UCSD-AML1 (cell line): ENCODE results near the gene C19orf38.
A peak's percentile ranks its signal among the peaks of the same experiment; 100 is the strongest.
"Not testable (repeated sequence)": the region's sequence is repeated elsewhere in the genome, so short reads cannot be mapped to it uniquely, and the experiment has no call there.

ENCODE experiments used
- DNase-seq: peaks from one replicate; lab custom pipeline; 2025; ENCODE audit not compliant: unreplicated experiment; lab: John Stamatoyannopoulos, UW

C19orf38 gene

GRCh38 chr19:10846500-10847202 is 1.6 kb upstream of the C19orf38 start:
- DNase-seq, result no peak

- DNase-seq, result no peak
Observed at GRCh38 chr19:10850631-10851030, 2.4 kb downstream of the C19orf38 start.

GRCh38 chr19:10852098-10852800 is 4.0 kb downstream of the C19orf38 start:
- no peak for DNase-seq

- no peak for DNase-seq
Observed at GRCh38 chr19:10852941-10853340, 4.7 kb downstream of the C19orf38 start.

GRCh38 chr19:10854350-10855089 is 6.3 kb downstream of the C19orf38 start:
- no peak for DNase-seq

GRCh38 chr19:10855879-10856522 is 7.8 kb downstream of the C19orf38 start:
- DNase-seq, result peak; percentile 32

- DNase-seq, result not testable (repeated sequence)
Observed at GRCh38 chr19:10856899-10857298, 8.7 kb downstream of the C19orf38 start.

GRCh38 chr19:10858204-10858828 is 10.1 kb downstream of the C19orf38 start:
- DNase-seq, result peak; percentile 31

- peak; percentile 48 for DNase-seq
Observed at GRCh38 chr19:10861103-10861651, 13.0 kb downstream of the C19orf38 start.

- no peak for DNase-seq
Observed at GRCh38 chr19:10862561-10863106, 14.4 kb downstream of the C19orf38 start.

GRCh38 chr19:10863107-10863717 is 15.0 kb downstream of the C19orf38 start:
- no peak for DNase-seq

GRCh38 chr19:10864538-10864899 is 16.3 kb downstream of the C19orf38 start:
- DNase-seq, result peak; percentile 72

- no peak for DNase-seq
Observed at GRCh38 chr19:10866495-10866894, 18.3 kb downstream of the C19orf38 start.

- no peak for DNase-seq
Observed at GRCh38 chr19:10868872-10869547, 20.8 kb downstream of the C19orf38 start.

- DNase-seq, result not testable (repeated sequence)
Observed at GRCh38 chr19:10869872-10870311, 21.7 kb downstream of the C19orf38 start.

GRCh38 chr19:10870501-10870954 is 22.3 kb downstream of the C19orf38 start:
- DNase-seq, result no peak

- peak; percentile 100 for DNase-seq
Observed at GRCh38 chr19:10870955-10871603, 22.9 kb downstream of the C19orf38 start, which contains the start of gene CARM1. TSS of gene CARM1 (plus strand) at chr19:10871553. CDS start at chr19:10871703, 150 bp downstream.

- peak; percentile 31 for DNase-seq
Observed at GRCh38 chr19:10871711-10872545, 23.7 kb downstream of the C19orf38 start.
